BE2C (cell line): ENCODE data around the gene CDH20.

ENCODE experiments used
- DNase-seq: peaks from one replicate; pipeline ENCODE4 v3.0.0-alpha.2; 2020
- H3K27me3 ChIP-seq: fragments of 250-450 bp; sonication (Bioruptor Pico); 2 replicates; pipeline ENCODE4 v1.5.1; 2020; ENCODE audit warnings: mild to moderate bottlenecking
- H3K36me3 ChIP-seq: fragments of 250-450 bp; sonication (Bioruptor Pico); 2 replicates; pipeline ENCODE4 v1.5.1; 2020; ENCODE audit warnings: mild to moderate bottlenecking
- H3K4me1 ChIP-seq: fragments of 250-450 bp; sonication (Bioruptor Pico); 2 replicates; pipeline ENCODE4 v1.5.1; 2020
- H3K4me3 ChIP-seq: 2 replicates; pipeline ENCODE4 v1.5.1; 2011; ENCODE audit warnings: low read depth, low read length
- H3K9me3 ChIP-seq: fragments of 250-450 bp; sonication (Bioruptor Pico); 2 replicates; pipeline ENCODE4 v1.5.1; 2020
- TF ChIP-seq, protein P1 (sequence below): IDR thresholded peaks from 2 replicates; pipeline ENCODE4 v1.5.1; 2012; ENCODE audit warnings: mild to moderate bottlenecking, low read depth, low read length

The CDH20 gene

GRCh38 chr18:61597316-61597715, 264.1 kb downstream of the CDH20 start:
- Histone ChIP-seq H3K9me3 (no peaks in the 10 kb centered on the region), H3K27me3 (no peaks in the 10 kb centered on the region), H3K4me1 (no peaks in the 10 kb centered on the region), H3K36me3 (no peaks in the 10 kb centered on the region), H3K4me3 (no peak overlapping the region)
- DNase-seq = no peak
- TF ChIP-seq, protein P1, sequence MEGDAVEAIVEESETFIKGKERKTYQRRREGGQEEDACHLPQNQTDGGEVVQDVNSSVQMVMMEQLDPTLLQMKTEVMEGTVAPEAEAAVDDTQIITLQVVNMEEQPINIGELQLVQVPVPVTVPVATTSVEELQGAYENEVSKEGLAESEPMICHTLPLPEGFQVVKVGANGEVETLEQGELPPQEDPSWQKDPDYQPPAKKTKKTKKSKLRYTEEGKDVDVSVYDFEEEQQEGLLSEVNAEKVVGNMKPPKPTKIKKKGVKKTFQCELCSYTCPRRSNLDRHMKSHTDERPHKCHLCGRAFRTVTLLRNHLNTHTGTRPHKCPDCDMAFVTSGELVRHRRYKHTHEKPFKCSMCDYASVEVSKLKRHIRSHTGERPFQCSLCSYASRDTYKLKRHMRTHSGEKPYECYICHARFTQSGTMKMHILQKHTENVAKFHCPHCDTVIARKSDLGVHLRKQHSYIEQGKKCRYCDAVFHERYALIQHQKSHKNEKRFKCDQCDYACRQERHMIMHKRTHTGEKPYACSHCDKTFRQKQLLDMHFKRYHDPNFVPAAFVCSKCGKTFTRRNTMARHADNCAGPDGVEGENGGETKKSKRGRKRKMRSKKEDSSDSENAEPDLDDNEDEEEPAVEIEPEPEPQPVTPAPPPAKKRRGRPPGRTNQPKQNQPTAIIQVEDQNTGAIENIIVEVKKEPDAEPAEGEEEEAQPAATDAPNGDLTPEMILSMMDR = no peak

DNA sequence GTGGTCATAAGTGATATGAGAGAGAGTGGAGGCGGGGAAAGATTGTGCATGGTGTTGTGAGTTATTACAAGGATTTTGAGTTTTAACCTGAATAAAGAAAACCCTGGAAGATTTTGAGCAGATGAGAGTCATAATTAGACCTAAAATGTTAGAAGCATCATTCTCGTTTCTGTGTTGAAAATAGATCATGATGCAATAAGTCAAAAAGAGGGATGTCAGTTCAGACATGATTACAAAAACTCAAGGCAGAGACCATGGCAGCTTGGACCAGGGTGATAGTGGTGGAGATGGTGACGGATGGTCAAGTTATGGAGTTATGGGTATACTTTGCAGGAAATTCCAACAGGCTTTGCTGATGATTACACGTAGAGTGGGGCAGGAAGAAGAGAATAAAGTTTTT, 267.2 kb downstream of the CDH20 start:
- no peaks in the 10 kb centered on the region for H3K9me3 ChIP-seq
- no peaks in the 10 kb centered on the region for H3K4me1 ChIP-seq
- H3K27me3 ChIP-seq = no peaks in the 10 kb centered on the region
- H3K36me3 ChIP-seq = no peaks in the 10 kb centered on the region
- TF ChIP-seq, protein P1 = no peak
- no peak overlapping the region for H3K4me3 ChIP-seq
- DNase-seq = no peak

DNA sequence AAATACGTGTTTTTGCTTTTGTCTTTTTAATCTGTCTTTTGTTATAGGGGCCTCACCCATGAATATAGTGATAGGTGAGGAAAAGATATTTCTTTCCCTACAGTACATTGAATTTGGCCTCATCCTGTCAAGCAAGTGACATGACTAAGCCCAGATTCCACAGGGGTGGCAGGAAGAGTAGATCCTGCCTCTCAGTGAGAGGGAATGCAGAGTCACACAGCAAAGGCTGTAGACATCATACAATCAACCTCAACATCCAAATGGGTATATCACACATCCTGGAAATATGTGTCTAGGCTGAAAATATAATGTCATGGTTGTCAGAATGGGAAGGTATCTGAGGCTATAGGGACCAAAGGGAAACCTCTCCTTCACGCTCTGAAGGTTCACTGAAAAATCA, 269.6 kb downstream of the CDH20 start:
- Histone ChIP-seq H3K9me3 (no peaks in the 10 kb centered on the region), H3K4me3 (no peak overlapping the region), H3K27me3 (no peaks in the 10 kb centered on the region), H3K36me3 (no peaks in the 10 kb centered on the region), H3K4me1 (no peaks in the 10 kb centered on the region)
- TF ChIP-seq, protein P1 = no peak
- DNase-seq = no peak
